ENCODE data around the gene ZNF221.

DNA sequence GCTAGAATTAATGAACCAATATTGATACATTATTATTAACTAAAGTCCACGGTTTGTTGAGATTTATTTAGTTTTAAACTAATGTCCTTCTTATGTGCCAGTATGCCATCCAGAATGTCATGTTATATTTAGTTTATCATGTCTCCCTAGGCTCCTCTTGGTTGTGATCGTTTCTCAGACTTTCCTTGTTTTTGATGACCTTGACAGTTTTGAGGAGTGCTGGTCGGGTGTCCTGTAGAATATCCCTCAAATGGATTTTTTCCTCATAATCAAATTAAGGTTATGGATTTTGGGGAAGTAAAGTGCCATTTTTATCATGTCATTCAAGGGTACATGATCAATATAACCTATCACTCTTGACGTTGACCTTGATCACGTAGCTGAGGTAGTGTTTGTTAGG is 9.8 kb upstream of the ZNF221 start:
- TF ChIP-seq POLR2AphosphoS5 (IDR thresholded peaks at IDR 0.05; ENCODE audit: low read depth, low read length), result no peak
- no peak for TF ChIP-seq POLR2A (IDR thresholded peaks at IDR 0.05; ENCODE audit: low read depth, low read length)
- TF ChIP-seq TAF1 (IDR thresholded peaks at IDR 0.05; ENCODE audit: borderline replicate concordance, low read depth, low read length), result no peak
